Ovary (tissue), 9 donors: ENCODE measurements around the gene ERAL1. TPM values are rescaled to one million over a fixed set of nuclear protein-coding genes. Genes with fewer than 3 reads are reported as not detected.

Source experiments
- DNase-seq, 5 donors: peaks; one replicate each; pipeline ENCODE4 v3.0.0-alpha.2; 2019 to 2020
- H3K27ac ChIP-seq, 2 donors: fragments of 200-600 bp; one replicate each; pipeline versions ENCODE4 v1.5.1 to v1.8.0; 2019 to 2022
- H3K27me3 ChIP-seq: fragments of 200-600 bp; one replicate; pipeline ENCODE4 v1.8.0; 2022
- H3K36me3 ChIP-seq: fragments of 200-600 bp; sonication (generic); one replicate; pipeline ENCODE4 v1.5.1; 2019
- H3K4me1 ChIP-seq: one replicate; pipeline ENCODE4 v1.8.1; 2013; ENCODE audit warnings: mild to moderate bottlenecking, moderate library complexity; ENCODE audit not compliant: insufficient read depth
- H3K4me3 ChIP-seq: fragments of 200-600 bp; sonication (generic); one replicate; pipeline ENCODE4 v1.5.1; 2017
- H3K9me3 ChIP-seq, 2 donors: fragments of 200-600 bp in 1 of 2; sonication (generic) in 1 of 2; one replicate each; pipeline versions ENCODE4 v1.5.1 to v1.8.1; 2013 to 2019; ENCODE audit warnings: mild to moderate bottlenecking in 1 of 2, moderate library complexity in 1 of 2
- CTCF ChIP-seq, 3 donors: fragments of 450-650 bp in 2 of 3; fragments of 200-600 bp in 1 of 3; IDR thresholded peaks; one replicate each; pipeline versions ENCODE4 v1.5.1 to v1.8.0; 2016 to 2022; ENCODE audit warnings: antibody characterized with exemption in 3 of 3, mild to moderate bottlenecking in 1 of 3
- EP300 ChIP-seq: sonication (generic); formaldehyde crosslinking; IDR thresholded peaks from one replicate; pipeline ENCODE4 v1.6.1; 2017; ENCODE audit warnings: antibody characterized with exemption
- POLR2A ChIP-seq: fragments of 450-650 bp; IDR thresholded peaks from one replicate; pipeline ENCODE4 v1.6.1; 2017; ENCODE audit warnings: antibody characterized with exemption, mild to moderate bottlenecking, moderate library complexity
- WGBS, 3 donors: extraction: QIAGEN DNeasy Blood & Tissue Kit in 1 of 3; methylation state at CpG; one replicate each; pipeline versions ENCODE4 v1.1.5 to v1.1.7; 2013 to 2017; 5-methylcytosine and 5-hydroxymethylcytosine counted together
- intact Hi-C, 4 donors: fragments of 100-400 bp; cut with DNase I; formaldehyde crosslinking; loops; one replicate each; pipeline versions ENCODE4 v1.11.0 to v1.15.1; 2022 to 2023
- microRNA counts: library from miRNA; unstranded; fragments of <30 nt; microRNA quantifications from one replicate; lab custom pipeline; 2016
- microRNA-seq, 3 donors: library from miRNA; unstranded; fragments of <30 nt; microRNA quantifications; one replicate each; pipeline versions ENCODE4 to v1.2.0, GENCODE V29; 2019 to 2020
- polyA plus RNA-seq, 2 donors: library from polyadenylated mRNA; stranded (reverse); fragments of 200-250 nt in 1 of 2; fragments of 350-450 nt in 1 of 2; fragmentation: Illumina TruSeq in 1 of 2; extraction: RNeasy Lipid Tissue Mini Kit (QIAGEN cat#74804) in 1 of 2; gene quantifications; one replicate each; pipeline ENCODE4 v1.2.3, GENCODE V29; 2013 to 2014
- small RNA-seq: library from RNA; depleted of rRNA; stranded (forward); fragments of <200 nt; gene quantifications from one replicate; pipeline ENCODE3, GENCODE V24; 2016
- total RNA-seq, 7 donors: library from RNA; depleted of rRNA in 2 of 7; stranded (reverse); fragments of >200 nt in 2 of 7; fragmentation: NEBNext Ultra II Directional in 3 of 7; extraction: Animal tissue kit (Norgen Biotek cat#: 25700) in 3 of 7; gene quantifications; one replicate each; pipeline versions ENCODE4 v1.1.0 to v1.2.4, GENCODE V29; 2016 to 2023
- donor health status: DM: no; HTN: no; CAD: no; lungs with moderate emphysema.
- donor health status: DM: no; HTN: no; CAD: no.
- donor health status: Bipolar disorder and iron deficiency.
- donor health status: DM: yes; HTN: yes; CAD: no.
- donor health status: DM: no; HTN: no; CAD: no.
- donor health status: DM: yes; HTN: yes; CAD: no.

Gene ERAL1
- total and polyA plus RNA-seq, 9 donors, result 18.8 to 61.9 (median 28.9) TPM

- no peaks in the 10 kb centered on the region for H3K27me3 ChIP-seq
- WGBS, 3 donors, result 7 to 9% (median 8%) methylated on average over 6 of the region's 6 CpGs
- peak; percentile 58 to 78 (median 64) for DNase-seq
- intact Hi-C loops, result loop anchor here in 1 of 4 donors (10.0 kb wide), 2 partner anchors 64 to 154 kb away; partner anchors contain the start of gene FAM222B
- no peak overlapping the region for H3K4me3 ChIP-seq
- peaks cover 7% of the 10 kb centered on the region for H3K4me1 ChIP-seq
- H3K27ac ChIP-seq, result peak overlapping the region; percentile 64 to 67
- H3K9me3 ChIP-seq, result no peaks in the 10 kb centered on the region
- H3K36me3 ChIP-seq, result no peaks in the 10 kb centered on the region
- TF ChIP-seq EP300 (no peak), POLR2A (no peak)
Measured at GRCh38 chr17:28908640-28909167, 53.9 kb downstream of the ERAL1 start.

- no peak for DNase-seq
- Histone ChIP-seq H3K27me3 (no peaks in the 10 kb centered on the region), H3K4me3 (no peak overlapping the region), H3K27ac (no peak overlapping the region), H3K36me3 (no peaks in the 10 kb centered on the region), H3K9me3 (no peaks in the 10 kb centered on the region), H3K4me1 (peaks cover 7% of the 10 kb centered on the region)
- 83 to 96% (median 88%) methylated on average over 1 of the region's 1 CpG for WGBS, 3 donors
- intact Hi-C loops, result loop anchor here in 2 of 4 donors (10.0 kb wide), 1 partner anchor 146 kb away; no protein-coding TSS in a partner anchor
- no peak for TF ChIP-seq CTCF (IDR thresholded peaks at IDR 0.05)
- no peak for TF ChIP-seq POLR2A
- no peak for TF ChIP-seq EP300
Measured at GRCh38 chr17:28910534-28910933, 55.7 kb downstream of the ERAL1 start.

MicroRNAs encoded within 50 kb of the gene (microRNA counts, 767-probe panel; counts per million panel counts)
- microRNA hsa-miR-144-3p (lab: Ali Mortazavi, UCI) (3,787 counts per million, percentile 88 among the panel's probes with 10 or more counts), microRNA hsa-miR-451a (lab: Ali Mortazavi, UCI) (4,979 counts per million, percentile 94 among the panel's probes with 10 or more counts)

Small RNA genes lying within 50 kb of the gene (microRNA-seq; reads per million reads assigned to microRNA genes)
- gene MIR451B, result 0 reads per million in 3 donors

Small RNA genes lying within 50 kb of the gene (small RNA-seq; reads per million reads assigned to genes)
- gene RF00019, result not detected

Other genes starting within 250 kb of the ERAL1 start
- gene RSKR, start 240.8 kb upstream of the ERAL1 start, total RNA-seq, result 10 to 100 TPM in 3 of 7 donors, 1 to 10 TPM in 4; 3.6 to 16.2 (median 7.9) TPM
- 1 to 10 TPM; 4.1 to 8.7 TPM for gene RSKR, start 240.8 kb upstream of the ERAL1 start, polyA plus RNA-seq
- 100 to 1,000 TPM in 3 of 7 donors, 10 to 100 TPM in 4; 57.2 to 148 (median 93.2) TPM for gene BLTP2, start 209.9 kb upstream of the ERAL1 start, total RNA-seq
- gene BLTP2, start 209.9 kb upstream of the ERAL1 start, polyA plus RNA-seq, result 100 to 1,000 TPM in 1 of 2 donors, 10 to 100 TPM in 1; 24.9 to 100 TPM
- 10 to 100 TPM; 33.9 to 53.1 (median 46.7) TPM for gene SDF2, start 193.1 kb upstream of the ERAL1 start, total RNA-seq
- gene SDF2, start 193.1 kb upstream of the ERAL1 start, polyA plus RNA-seq, result 100 to 1,000 TPM in 1 of 2 donors, 10 to 100 TPM in 1; 62.7 to 118 TPM
- gene SUPT6H, start 192.8 kb upstream of the ERAL1 start, total RNA-seq, result 10 to 100 TPM; 42.3 to 83.8 (median 67.2) TPM
- 10 to 100 TPM; 34.8 to 80.1 TPM for gene SUPT6H, start 192.8 kb upstream of the ERAL1 start, polyA plus RNA-seq
- 1 to 10 TPM; 4.0 to 6.7 (median 5.0) TPM for gene PROCA1, start 143.1 kb upstream of the ERAL1 start, total RNA-seq
- 1 to 10 TPM; 2.7 to 6.5 TPM for gene PROCA1, start 143.1 kb upstream of the ERAL1 start, polyA plus RNA-seq
- gene RAB34, start 137.1 kb upstream of the ERAL1 start, total RNA-seq, result 100 to 1,000 TPM; 149 to 222 (median 169) TPM
- 100 to 1,000 TPM; 196 to 208 TPM for gene RAB34, start 137.1 kb upstream of the ERAL1 start, polyA plus RNA-seq
- gene RPL23A, start 135.0 kb upstream of the ERAL1 start, total RNA-seq, result 1,000 to 10,000 TPM; 1,369 to 3,979 (median 2,659) TPM
- gene RPL23A, start 135.0 kb upstream of the ERAL1 start, polyA plus RNA-seq, result 1,000 to 10,000 TPM; 2,997 to 3,153 TPM
- 1 to 10 TPM in 6 of 7 donors, not detected in 1; 1.3 to 7.0 (median 1.6) TPM for gene TLCD1, start 128.8 kb upstream of the ERAL1 start, total RNA-seq
- gene TLCD1, start 128.8 kb upstream of the ERAL1 start, polyA plus RNA-seq, result 1 to 10 TPM in 1 of 2 donors, under 1 TPM in 1; 0.75 to 5.1 TPM
- 1 to 10 TPM; 2.3 to 8.3 (median 3.4) TPM for gene NEK8, start 126.2 kb upstream of the ERAL1 start, total RNA-seq
- 1 to 10 TPM; 1.9 to 2.2 TPM for gene NEK8, start 126.2 kb upstream of the ERAL1 start, polyA plus RNA-seq
- gene TRAF4, start 111.0 kb upstream of the ERAL1 start, total RNA-seq, result 10 to 100 TPM; 12.9 to 61.3 (median 18.8) TPM
- gene TRAF4, start 111.0 kb upstream of the ERAL1 start, polyA plus RNA-seq, result 1 to 10 TPM; 3.5 to 7.0 TPM
- gene FAM222B, start 12.2 kb upstream of the ERAL1 start, total RNA-seq, result 10 to 100 TPM in 5 of 7 donors, 1 to 10 TPM in 2; 8.0 to 19.8 (median 17.9) TPM
- 10 to 100 TPM in 1 of 2 donors, 1 to 10 TPM in 1; 9.5 to 15.3 TPM for gene FAM222B, start 12.2 kb upstream of the ERAL1 start, polyA plus RNA-seq
- 10 to 100 TPM; 29.3 to 82.3 (median 75.0) TPM for gene FLOT2, start 42.7 kb downstream of the ERAL1 start, total RNA-seq
- 10 to 100 TPM; 39.3 to 44.7 TPM for gene FLOT2, start 42.7 kb downstream of the ERAL1 start, polyA plus RNA-seq
- gene DHRS13, start 48.1 kb downstream of the ERAL1 start, total RNA-seq, result 10 to 100 TPM in 1 of 7 donors, 1 to 10 TPM in 6; 7.3 to 13.8 (median 8.1) TPM
- 1 to 10 TPM; 3.7 to 5.1 TPM for gene DHRS13, start 48.1 kb downstream of the ERAL1 start, polyA plus RNA-seq
- 10 to 100 TPM; 39.8 to 62.7 (median 48.8) TPM for gene PHF12, start 96.5 kb downstream of the ERAL1 start, total RNA-seq
- 10 to 100 TPM; 22.7 to 28.1 TPM for gene PHF12, start 96.5 kb downstream of the ERAL1 start, polyA plus RNA-seq
- not detected for gene SEZ6, start 151.0 kb downstream of the ERAL1 start, total RNA-seq
- not detected for gene SEZ6, start 151.0 kb downstream of the ERAL1 start, polyA plus RNA-seq
- 1 to 10 TPM; 1.3 to 4.9 (median 2.1) TPM for gene PIPOX, start 188.1 kb downstream of the ERAL1 start, total RNA-seq
- gene PIPOX, start 188.1 kb downstream of the ERAL1 start, polyA plus RNA-seq, result 1 to 10 TPM in 1 of 2 donors, under 1 TPM in 1; 0.82 to 4.4 TPM